Measurements from ENCODE around the gene SLC7A8.

The SLC7A8 gene

DNA sequence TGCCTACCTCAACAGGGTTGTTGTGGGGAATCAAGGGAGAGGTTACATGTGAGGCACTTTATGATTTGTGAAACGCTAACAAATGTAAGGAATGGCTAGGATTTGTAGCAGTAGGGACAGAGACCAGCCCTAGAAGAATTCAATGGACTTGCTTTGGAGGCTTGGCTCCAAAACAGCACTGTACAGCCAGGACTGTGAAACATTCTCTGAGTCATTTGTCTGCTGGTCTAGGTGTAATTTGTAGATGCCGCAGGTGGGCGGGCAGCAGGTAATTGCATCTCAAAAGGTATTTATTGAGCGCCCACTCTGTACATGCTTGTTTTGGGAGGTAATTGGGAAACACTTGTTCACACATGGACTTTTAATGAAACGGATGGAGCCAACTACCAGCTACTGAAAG is 11.4 kb downstream of the SLC7A8 start:
- peaks cover 19% of the 10 kb centered on the region for H3K4me1 ChIP-seq (ENCODE audit: control insufficient read depth, insufficient read depth, low read length)
- H3K27me3 ChIP-seq (ENCODE audit: control insufficient read depth, insufficient read depth, low read length, poor library complexity, severe bottlenecking) = no peaks in the 10 kb centered on the region
- H3K27ac ChIP-seq (ENCODE audit: insufficient read depth, low read depth, low read length, poor library complexity, severe bottlenecking) = no peak overlapping the region
- H3K4me3 ChIP-seq (ENCODE audit: insufficient read depth, low read depth, low read length) = no peak overlapping the region
- no peaks in the 10 kb centered on the region for H3K9me3 ChIP-seq (ENCODE audit: control insufficient read depth, low read length)
- no peaks in the 10 kb centered on the region for H3K36me3 ChIP-seq (ENCODE audit: control insufficient read depth, insufficient read depth, low read length)
- WGBS, 2 experiments = 97% methylated on average over 5 of the region's 5 CpGs

DNA sequence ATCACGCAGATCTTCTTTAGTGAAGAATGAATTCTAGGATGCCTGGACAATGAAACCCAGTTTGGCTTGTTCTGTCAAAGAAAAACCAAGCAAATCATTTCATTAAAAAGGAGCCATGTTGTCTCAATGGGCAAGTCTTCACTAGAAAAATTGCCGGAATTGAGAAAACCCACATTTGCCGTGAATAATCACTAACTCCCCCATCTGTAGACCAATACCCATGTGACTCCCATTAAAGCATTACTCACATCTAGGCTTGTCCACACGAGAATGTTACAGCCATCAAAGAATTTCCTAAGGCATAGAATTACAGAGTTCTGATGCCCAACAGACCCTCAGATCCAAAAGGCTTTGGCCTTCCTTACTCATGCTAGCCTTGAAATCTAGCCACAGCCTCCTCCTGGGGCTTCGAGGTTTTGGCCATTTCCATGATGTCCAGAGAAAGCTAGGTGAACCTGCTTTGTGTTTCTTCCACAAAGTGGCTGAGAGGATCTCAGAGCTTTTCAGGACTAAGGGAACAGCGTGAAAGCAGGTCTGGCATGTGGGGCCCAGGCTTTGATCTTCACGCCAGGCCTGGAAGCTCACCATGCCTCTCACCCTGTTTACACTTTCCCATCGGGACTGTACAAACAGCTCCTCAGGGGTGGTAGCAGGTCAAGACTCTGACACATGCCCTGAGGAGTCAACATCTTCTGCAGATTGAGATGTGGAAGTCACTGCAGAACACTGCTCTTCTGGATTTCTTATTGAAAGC is 12.1 kb downstream of the SLC7A8 start:
- H3K4me3 ChIP-seq (ENCODE audit: insufficient read depth, low read depth, low read length) = no peak overlapping the region
- H3K9me3 ChIP-seq (ENCODE audit: control insufficient read depth, low read length) = no peaks in the 10 kb centered on the region
- H3K36me3 ChIP-seq (ENCODE audit: control insufficient read depth, insufficient read depth, low read length) = no peaks in the 10 kb centered on the region
- H3K27ac ChIP-seq (ENCODE audit: insufficient read depth, low read depth, low read length, poor library complexity, severe bottlenecking) = no peak overlapping the region
- no peaks in the 10 kb centered on the region for H3K27me3 ChIP-seq (ENCODE audit: control insufficient read depth, insufficient read depth, low read length, poor library complexity, severe bottlenecking)
- 86 to 87% methylated on average over 8 of the region's 8 CpGs for WGBS, 2 experiments
- H3K4me1 ChIP-seq (ENCODE audit: control insufficient read depth, insufficient read depth, low read length) = peaks cover 19% of the 10 kb centered on the region

DNA sequence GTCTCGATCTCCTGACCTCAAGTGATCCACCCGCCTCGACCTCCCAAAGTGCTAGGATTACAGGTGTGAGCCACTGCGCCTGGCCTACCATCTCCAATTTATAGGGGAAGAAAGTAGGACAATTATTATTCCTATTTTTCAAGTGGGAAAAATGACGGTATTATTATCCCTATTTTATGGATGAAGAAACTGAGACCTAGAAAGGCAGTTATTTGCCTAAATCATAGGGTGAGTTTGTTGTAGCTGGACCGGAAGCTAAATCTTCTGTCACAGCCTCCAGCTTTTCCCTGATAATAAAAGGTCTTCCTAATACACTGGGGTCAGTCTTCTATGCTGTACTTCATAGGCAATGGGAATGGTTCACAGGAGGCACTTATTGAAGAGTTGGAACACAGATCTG is 13.8 kb downstream of the SLC7A8 start:
- H3K36me3 ChIP-seq (ENCODE audit: control insufficient read depth, insufficient read depth, low read length) = no peaks in the 10 kb centered on the region
- H3K4me1 ChIP-seq (ENCODE audit: control insufficient read depth, insufficient read depth, low read length) = peaks cover 11% of the 10 kb centered on the region
- 90 to 91% methylated on average over 6 of the region's 6 CpGs for WGBS, 2 experiments
- H3K27me3 ChIP-seq (ENCODE audit: control insufficient read depth, insufficient read depth, low read length, poor library complexity, severe bottlenecking) = no peaks in the 10 kb centered on the region
- H3K27ac ChIP-seq (ENCODE audit: insufficient read depth, low read depth, low read length, poor library complexity, severe bottlenecking) = no peak overlapping the region
- H3K4me3 ChIP-seq (ENCODE audit: insufficient read depth, low read depth, low read length) = no peak overlapping the region
- H3K9me3 ChIP-seq (ENCODE audit: control insufficient read depth, low read length) = no peaks in the 10 kb centered on the region

DNA sequence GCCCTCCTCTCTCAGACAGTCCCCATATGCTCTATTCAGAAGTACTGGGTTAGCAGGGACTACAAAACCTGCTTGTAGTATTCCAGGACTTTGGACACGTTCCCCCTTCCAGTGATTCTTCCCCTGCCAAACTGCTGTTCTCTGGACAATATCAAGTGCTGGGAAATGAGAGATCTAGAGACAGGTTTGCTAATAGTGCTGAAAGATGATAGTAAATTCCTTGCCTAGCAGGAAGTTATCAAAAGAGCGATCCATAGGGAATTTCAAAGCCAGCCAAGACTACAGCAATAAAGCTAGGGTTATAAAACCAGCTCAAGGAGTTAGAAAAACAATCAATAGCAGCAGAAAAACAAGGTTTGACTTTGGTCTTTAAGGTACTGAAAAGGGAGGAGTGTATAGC is 15.2 kb downstream of the SLC7A8 start:
- no peaks in the 10 kb centered on the region for H3K27me3 ChIP-seq (ENCODE audit: control insufficient read depth, insufficient read depth, low read length, poor library complexity, severe bottlenecking)
- H3K27ac ChIP-seq (ENCODE audit: insufficient read depth, low read depth, low read length, poor library complexity, severe bottlenecking) = no peak overlapping the region
- H3K4me3 ChIP-seq (ENCODE audit: insufficient read depth, low read depth, low read length) = no peak overlapping the region
- WGBS, 2 experiments = 88 to 89% methylated on average over 2 of the region's 2 CpGs
- H3K36me3 ChIP-seq (ENCODE audit: control insufficient read depth, insufficient read depth, low read length) = no peaks in the 10 kb centered on the region
- H3K9me3 ChIP-seq (ENCODE audit: control insufficient read depth, low read length) = no peaks in the 10 kb centered on the region
- H3K4me1 ChIP-seq (ENCODE audit: control insufficient read depth, insufficient read depth, low read length) = peaks cover 4% of the 10 kb centered on the region

DNA sequence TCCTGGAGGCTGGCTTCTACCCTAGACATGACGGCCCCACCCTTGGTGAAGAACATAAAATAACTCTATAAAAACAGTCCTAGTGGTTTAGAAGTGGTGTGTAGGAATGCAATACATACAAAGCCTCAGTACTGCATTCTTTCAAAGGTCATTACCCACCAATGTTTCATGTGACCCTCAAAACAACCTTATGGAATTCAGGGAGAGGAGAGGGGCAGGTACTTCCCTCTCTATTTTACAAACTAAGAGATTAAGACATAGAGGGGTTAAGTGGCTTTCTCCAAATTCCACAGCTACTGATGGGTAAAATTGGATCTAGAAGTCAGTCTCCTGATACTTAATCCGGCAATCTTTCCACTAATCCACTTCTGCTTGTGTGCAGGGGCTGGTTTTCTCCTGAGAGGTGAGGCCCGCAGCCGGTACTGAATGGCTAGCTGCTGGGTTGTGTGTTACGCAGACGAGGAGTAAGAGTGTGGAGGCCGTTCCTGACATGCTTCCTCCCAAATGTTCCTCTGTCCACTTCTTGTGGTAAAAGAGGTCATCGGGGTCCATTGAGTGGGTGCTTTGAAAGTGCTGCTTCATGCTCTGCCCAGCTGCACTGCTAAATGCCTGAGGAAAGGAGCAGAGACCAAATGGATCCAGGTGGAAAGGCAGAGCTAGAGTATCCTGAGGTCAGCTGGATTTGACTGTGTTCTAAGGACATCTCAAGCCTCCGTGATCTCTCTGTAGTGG is 16.2 kb downstream of the SLC7A8 start:
- Histone ChIP-seq H3K4me1 (ENCODE audit: control insufficient read depth, insufficient read depth, low read length) (peaks cover 4% of the 10 kb centered on the region), H3K36me3 (ENCODE audit: control insufficient read depth, insufficient read depth, low read length) (no peaks in the 10 kb centered on the region), H3K27me3 (ENCODE audit: control insufficient read depth, insufficient read depth, low read length, poor library complexity, severe bottlenecking) (no peaks in the 10 kb centered on the region), H3K9me3 (ENCODE audit: control insufficient read depth, low read length) (no peaks in the 10 kb centered on the region), H3K4me3 (ENCODE audit: insufficient read depth, low read depth, low read length) (no peak overlapping the region), H3K27ac (ENCODE audit: insufficient read depth, low read depth, low read length, poor library complexity, severe bottlenecking) (peak overlapping the region; percentile 29)
- WGBS, 2 experiments = 88 to 89% methylated on average over 8 to 9 of the region's 9 CpGs

DNA sequence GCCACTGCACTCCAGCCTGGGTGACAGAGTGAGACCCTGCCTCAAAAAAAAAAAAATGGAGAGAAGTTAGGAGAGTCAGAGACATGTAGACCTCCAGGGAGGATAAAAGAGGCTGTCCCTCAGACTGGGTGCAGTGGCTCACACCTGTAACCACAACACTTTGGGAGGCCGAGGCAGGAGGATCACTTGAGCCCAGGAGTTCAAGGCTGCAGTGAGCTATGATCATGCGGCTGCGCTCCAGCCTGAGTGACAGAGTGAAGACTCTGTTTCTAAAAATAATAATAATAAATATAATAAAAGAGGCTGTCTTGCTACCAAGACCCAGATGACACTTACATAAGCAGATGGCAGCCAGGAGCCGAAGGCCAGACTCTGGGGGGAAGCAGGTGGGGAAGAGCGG is 18.5 kb downstream of the SLC7A8 start:
- no peak overlapping the region for H3K4me3 ChIP-seq (ENCODE audit: insufficient read depth, low read depth, low read length)
- H3K4me1 ChIP-seq (ENCODE audit: control insufficient read depth, insufficient read depth, low read length) = peaks cover 5% of the 10 kb centered on the region
- no peak overlapping the region for H3K27ac ChIP-seq (ENCODE audit: insufficient read depth, low read depth, low read length, poor library complexity, severe bottlenecking)
- WGBS, 2 experiments = 97 to 98% methylated on average over 3 to 4 of the region's 5 CpGs
- H3K36me3 ChIP-seq (ENCODE audit: control insufficient read depth, insufficient read depth, low read length) = no peaks in the 10 kb centered on the region
- no peaks in the 10 kb centered on the region for H3K27me3 ChIP-seq (ENCODE audit: control insufficient read depth, insufficient read depth, low read length, poor library complexity, severe bottlenecking)
- no peaks in the 10 kb centered on the region for H3K9me3 ChIP-seq (ENCODE audit: control insufficient read depth, low read length)

DNA sequence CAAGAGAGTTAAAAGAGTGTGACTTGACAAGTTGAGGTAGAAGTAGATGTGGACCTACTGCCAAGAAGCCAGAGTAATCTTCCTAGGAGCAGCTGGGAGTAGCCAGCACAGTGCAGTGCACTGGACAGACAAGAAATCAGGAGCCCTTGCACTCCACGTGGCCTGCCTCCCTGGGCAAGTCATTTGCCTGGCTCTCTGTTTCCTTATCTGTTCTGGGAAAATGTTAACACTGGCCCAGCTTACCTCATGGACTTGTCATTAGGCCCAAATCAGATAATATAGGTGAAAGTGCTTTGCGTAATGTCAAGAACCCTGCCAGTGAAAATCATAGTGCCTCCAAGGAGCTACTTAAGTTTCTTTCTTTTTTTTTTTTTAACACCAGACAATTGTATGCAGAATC is 19.2 kb downstream of the SLC7A8 start:
- WGBS, 2 experiments = 94% methylated on average over 2 of the region's 2 CpGs
- no peaks in the 10 kb centered on the region for H3K9me3 ChIP-seq (ENCODE audit: control insufficient read depth, low read length)
- H3K36me3 ChIP-seq (ENCODE audit: control insufficient read depth, insufficient read depth, low read length) = no peaks in the 10 kb centered on the region
- H3K4me1 ChIP-seq (ENCODE audit: control insufficient read depth, insufficient read depth, low read length) = peaks cover 12% of the 10 kb centered on the region
- H3K4me3 ChIP-seq (ENCODE audit: insufficient read depth, low read depth, low read length) = no peak overlapping the region
- H3K27me3 ChIP-seq (ENCODE audit: control insufficient read depth, insufficient read depth, low read length, poor library complexity, severe bottlenecking) = no peaks in the 10 kb centered on the region
- no peak overlapping the region for H3K27ac ChIP-seq (ENCODE audit: insufficient read depth, low read depth, low read length, poor library complexity, severe bottlenecking)

DNA sequence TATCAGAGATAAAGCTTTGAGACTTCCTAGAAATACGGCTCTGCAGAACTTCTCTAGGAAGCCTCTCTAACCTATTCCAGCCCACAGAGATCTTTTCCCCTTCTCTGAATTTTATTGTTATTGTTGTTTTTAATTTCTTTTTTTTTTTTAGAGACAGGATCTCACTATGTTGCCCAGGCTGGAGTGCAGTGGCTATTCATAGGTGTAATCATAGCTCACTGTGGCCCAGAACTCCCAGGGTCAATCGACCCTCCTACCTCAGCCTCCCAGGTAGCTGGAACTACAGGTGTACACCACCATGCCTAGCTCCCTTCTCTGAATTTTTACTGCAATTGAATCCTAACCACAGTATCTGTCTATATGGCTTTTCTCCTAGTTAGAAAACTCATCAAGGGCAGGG is 19.6 kb downstream of the SLC7A8 start:
- H3K4me3 ChIP-seq (ENCODE audit: insufficient read depth, low read depth, low read length) = no peak overlapping the region
- H3K4me1 ChIP-seq (ENCODE audit: control insufficient read depth, insufficient read depth, low read length) = peaks cover 12% of the 10 kb centered on the region
- no peaks in the 10 kb centered on the region for H3K9me3 ChIP-seq (ENCODE audit: control insufficient read depth, low read length)
- H3K36me3 ChIP-seq (ENCODE audit: control insufficient read depth, insufficient read depth, low read length) = no peaks in the 10 kb centered on the region
- WGBS, 2 experiments = 90 to 96% methylated on average over 1 to 2 of the region's 2 CpGs
- H3K27me3 ChIP-seq (ENCODE audit: control insufficient read depth, insufficient read depth, low read length, poor library complexity, severe bottlenecking) = no peaks in the 10 kb centered on the region
- no peak overlapping the region for H3K27ac ChIP-seq (ENCODE audit: insufficient read depth, low read depth, low read length, poor library complexity, severe bottlenecking)

DNA sequence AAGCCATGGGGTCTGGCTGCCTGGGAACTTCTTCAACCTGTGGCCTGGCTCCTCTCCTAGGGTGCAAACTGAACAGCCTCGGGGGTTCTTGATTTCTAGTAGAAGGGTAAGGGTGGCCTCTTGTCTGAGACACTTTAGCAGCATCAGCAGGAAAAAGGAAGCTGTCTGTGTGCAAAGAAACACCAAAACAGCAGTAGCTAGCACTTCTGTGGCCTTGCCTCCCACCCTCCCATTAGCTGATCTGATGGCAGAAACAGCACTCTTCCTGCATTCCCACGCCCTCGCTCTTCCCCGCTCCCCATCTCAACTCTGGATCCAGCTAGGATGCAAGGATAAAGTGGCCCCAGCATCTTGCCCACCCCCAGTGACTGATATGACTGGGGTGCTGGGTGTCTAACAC is 20.7 kb downstream of the SLC7A8 start:
- no peak overlapping the region for H3K27ac ChIP-seq (ENCODE audit: insufficient read depth, low read depth, low read length, poor library complexity, severe bottlenecking)
- H3K4me3 ChIP-seq (ENCODE audit: insufficient read depth, low read depth, low read length) = no peak overlapping the region
- H3K4me1 ChIP-seq (ENCODE audit: control insufficient read depth, insufficient read depth, low read length) = peaks cover 8% of the 10 kb centered on the region
- no peaks in the 10 kb centered on the region for H3K36me3 ChIP-seq (ENCODE audit: control insufficient read depth, insufficient read depth, low read length)
- WGBS, 2 experiments = 88 to 90% methylated on average over 4 of the region's 4 CpGs
- no peaks in the 10 kb centered on the region for H3K27me3 ChIP-seq (ENCODE audit: control insufficient read depth, insufficient read depth, low read length, poor library complexity, severe bottlenecking)
- H3K9me3 ChIP-seq (ENCODE audit: control insufficient read depth, low read length) = no peaks in the 10 kb centered on the region

DNA sequence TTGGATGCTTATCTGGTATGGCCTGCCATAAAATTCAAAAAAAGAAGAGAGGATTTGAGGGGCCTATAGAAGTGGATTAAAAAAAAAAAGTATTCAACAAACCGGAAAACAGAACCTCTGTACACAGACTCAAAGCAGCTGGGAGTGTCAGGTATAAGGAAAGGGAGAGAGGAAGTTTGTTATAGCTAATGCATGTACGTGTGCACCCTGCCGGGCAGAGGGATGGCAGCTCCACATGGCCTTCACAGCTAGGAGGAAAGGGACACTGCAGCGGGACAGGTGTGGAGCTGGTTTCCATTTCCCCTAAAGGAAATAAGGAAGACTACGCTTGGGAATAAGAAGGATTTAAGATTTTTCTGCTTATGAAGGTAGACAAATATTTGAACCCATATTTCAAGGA is 21.5 kb downstream of the SLC7A8 start:
- Histone ChIP-seq H3K9me3 (ENCODE audit: control insufficient read depth, low read length) (no peaks in the 10 kb centered on the region), H3K27ac (ENCODE audit: insufficient read depth, low read depth, low read length, poor library complexity, severe bottlenecking) (no peak overlapping the region), H3K27me3 (ENCODE audit: control insufficient read depth, insufficient read depth, low read length, poor library complexity, severe bottlenecking) (no peaks in the 10 kb centered on the region), H3K4me3 (ENCODE audit: insufficient read depth, low read depth, low read length) (no peak overlapping the region), H3K4me1 (ENCODE audit: control insufficient read depth, insufficient read depth, low read length) (peaks cover 8% of the 10 kb centered on the region), H3K36me3 (ENCODE audit: control insufficient read depth, insufficient read depth, low read length) (no peaks in the 10 kb centered on the region)
- 85 to 89% methylated on average over 5 of the region's 5 CpGs for WGBS, 2 experiments

All from ectodermal cell (in vitro differentiated cells).